RPMI7951 (cell line): ENCODE measurements around the gene INTS14. TPM values are rescaled to one million over a fixed set of nuclear protein-coding genes. Genes with fewer than 3 reads are reported as not detected.

Experiments used
- DNase-seq: peaks from one replicate; pipeline ENCODE4 v3.0.0-alpha.2; 2012; ENCODE audit warnings: low read depth
- total RNA-seq: library from RNA; depleted of rRNA; stranded (reverse); fragments of >200 nt; shearing (Covaris generic); gene quantifications from 2 replicates; pipeline ENCODE4 v1.2.3, GENCODE V29; 2014; rRNA removed

Gene INTS14
- total RNA-seq: 48.5 and 50.0 TPM in 2 replicates

DNA sequence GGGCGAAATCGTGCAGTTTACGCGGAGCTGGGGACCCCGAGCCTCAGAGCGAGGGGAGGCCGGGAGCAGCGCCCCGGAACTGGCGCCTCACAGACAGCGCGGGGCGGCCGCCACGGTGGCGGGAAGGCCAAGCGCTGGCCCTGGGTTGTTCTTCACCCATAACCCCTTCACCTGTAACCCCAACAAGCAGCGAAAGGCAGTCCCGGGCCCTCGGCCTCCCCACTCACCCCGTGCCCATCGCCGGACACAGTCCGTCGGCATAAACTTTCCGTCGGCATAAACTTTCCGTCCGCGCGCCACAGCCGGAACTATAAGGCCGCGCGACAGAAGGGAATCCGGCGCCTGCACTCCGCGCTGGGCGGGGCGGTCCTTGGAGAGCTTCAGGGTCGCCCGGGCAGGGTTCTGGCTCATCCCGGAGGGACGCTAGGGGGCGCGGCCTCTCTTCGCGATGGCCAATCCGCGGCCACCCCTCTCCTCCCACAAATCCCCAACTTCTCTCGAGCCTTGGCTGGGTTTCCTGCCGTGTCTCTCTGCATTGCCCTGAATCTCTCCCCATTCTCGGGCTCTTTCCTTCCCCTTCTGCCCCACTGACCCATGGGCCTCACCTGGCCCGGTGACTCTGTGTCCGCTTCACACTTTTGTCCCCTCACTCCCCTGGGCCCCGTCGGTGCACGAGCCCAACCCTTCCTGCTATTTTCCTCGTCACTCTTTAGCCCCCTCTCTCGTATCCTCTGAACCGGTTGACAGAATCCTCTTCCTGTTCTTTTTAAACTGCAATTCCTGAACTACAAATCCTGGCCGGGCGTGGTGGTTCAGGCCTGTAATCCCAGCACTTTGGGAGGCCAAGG, at the start of gene INTS14:
TSS of gene INTS14 (minus strand) at position 261 of the 848 bp plus-strand sequence. CDS start 3,751 bp downstream, outside the sequence.
- peak; percentile 95 for DNase-seq

DNA sequence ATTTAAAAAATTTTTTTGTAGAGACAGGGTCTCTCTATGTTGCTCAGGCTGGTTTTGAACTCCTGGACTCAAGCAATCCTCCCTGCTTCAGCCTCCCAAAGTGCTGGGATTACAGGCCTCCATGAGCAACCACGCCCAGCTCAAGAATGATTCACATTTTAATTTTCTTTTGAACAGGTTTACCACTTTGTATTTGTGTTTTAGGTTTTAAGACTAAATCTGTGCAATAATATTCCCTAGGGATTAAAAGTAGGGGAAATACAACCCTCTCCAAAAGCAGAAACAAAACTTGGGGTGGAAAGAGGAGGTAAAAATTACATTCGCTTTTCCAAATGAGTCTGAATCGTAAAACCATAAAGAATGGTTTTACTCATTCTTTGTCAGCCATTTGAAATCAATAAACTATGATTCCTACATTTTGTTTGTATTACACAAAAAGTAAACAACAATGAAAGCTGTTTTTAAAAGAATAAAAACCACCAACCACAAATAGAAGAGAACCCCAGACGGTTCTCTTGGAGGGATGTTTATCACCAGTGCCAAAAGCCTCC, 48.6 kb upstream of the INTS14 start:
- no peak for DNase-seq

DNA sequence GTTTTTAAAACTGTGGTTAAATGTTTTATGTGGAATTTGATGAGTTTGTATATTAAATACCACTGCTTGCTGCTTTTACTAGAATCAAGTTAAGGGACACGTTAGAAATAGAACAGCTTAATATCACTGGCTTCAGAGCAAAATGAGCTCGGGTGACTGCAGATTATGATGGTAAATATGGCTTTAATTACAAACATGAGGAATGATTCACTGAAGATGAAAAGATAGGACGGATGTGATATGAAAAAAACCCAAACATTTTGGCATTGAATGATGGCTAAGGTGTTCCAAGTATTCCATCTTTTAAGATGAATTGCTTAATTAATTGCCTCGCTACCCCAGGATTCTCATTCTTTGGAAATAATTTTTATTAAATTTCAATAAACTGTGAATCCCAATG, 44.5 kb upstream of the INTS14 start:
- no peak for DNase-seq

DNA sequence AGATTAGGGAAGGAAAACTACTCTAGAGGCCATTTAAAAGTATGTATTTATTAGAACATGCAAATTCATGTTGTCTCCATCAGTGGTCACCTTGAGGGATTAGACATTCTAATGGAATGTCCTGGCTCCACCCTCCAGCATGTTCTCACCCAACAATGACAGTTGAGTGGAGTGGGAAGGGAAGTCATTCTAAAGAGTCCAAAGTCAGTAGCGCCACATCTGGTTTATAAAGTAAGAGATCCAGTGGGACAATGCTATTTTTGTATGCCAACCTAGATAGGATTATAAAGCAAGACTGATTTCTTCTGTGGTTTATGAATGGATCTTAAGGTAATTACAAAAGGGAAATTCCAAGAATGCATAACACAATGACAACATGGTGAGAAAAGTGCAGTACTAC, 44.1 kb upstream of the INTS14 start:
- DNase-seq: peak; percentile 63

DNA sequence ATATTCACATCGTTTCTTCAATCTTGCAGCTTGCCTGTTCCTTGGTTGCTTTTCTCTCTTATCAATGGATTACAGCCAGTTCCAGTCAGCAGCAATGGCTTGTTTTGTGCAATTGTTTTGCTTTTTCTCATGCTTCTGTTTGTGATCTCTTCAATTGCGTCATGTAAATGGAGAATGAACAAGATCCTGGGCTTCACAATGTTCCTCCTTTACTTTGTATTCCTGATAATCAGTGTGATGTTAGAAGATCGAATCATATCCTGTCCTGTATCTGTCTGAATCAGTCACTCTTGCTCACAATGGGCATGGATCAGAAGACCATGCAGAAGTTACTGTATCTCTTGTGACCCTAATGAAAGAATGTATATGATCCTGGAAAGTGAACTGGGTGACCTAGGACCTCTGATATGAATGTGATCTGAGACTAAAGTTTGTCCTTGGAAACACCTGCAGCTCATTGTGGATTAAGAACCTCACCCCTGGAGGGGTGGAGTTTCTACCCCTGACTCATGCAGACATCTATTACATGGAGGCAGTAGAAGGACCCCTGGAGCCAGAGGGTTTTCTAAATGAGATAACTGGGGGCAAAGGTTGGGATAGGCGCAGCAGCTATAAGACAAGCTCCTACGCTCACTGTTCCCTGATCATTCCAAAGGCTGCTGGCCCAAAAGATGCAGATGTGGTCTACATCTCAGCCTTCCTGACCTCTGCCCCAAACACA, 43.0 kb upstream of the INTS14 start:
- DNase-seq: no peak

DNA sequence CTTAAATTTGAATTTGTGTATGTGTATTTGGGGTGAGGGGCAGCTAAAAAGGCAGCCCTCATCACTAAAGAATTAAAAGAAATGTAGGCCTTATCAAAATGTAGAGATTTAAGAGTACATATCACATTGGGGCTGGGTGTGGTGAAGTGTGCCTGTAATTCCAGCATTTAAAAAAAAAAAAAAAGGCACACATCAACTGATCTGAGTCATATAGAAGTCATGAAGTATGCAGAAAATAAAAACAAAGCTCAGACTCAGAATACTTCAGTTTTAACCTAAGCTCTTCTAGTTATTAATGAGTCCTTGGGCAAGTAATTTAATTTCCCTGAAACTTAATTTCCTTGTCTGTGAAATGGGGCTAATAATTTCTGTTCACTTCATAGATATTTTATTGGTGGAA, 42.4 kb upstream of the INTS14 start:
- DNase-seq: peak; percentile 22

DNA sequence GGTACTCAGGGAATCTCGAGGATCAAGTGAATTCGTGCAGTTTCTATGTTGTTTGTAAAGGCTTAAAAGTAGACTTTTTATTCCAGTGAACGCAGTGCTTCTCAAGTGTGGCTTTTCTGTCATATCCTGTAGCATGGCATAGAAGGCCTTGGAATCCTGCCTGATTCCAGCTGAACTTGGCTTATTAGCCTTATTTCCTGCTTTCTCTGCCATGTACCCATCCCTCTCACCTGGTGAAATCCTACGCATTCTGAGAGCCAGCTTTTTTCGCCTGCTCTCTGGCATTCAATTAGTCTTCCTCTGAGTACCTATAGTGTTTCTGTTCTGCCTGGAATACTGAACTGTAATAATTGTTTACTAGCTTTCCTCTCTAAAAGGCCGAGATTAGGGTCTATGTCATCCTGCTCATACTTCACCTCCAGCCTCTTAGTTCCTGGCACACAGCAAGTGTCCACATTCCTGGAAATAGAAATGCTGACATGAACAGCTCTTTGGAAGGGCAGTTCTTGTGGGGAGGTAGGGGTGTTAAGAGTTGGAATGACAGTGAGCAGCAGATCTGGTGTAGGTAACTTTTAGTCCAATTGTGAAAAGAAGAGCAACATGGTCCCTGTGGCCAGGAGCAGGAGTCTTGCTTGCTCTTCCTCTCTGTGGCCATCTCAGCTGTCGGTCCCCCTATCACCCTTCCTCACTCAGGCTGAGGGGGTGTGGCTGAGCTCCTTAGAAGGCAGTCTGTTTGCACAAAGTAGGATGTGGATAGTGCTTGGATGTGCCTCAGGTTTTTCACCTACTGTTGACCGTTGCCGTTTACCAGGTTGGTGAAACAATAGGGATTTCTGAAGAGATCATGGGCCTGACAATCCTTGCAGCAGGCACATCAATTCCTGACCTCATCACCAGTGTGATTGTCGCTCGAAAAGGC, 41.2 kb upstream of the INTS14 start:
- DNase-seq: no peak

DNA sequence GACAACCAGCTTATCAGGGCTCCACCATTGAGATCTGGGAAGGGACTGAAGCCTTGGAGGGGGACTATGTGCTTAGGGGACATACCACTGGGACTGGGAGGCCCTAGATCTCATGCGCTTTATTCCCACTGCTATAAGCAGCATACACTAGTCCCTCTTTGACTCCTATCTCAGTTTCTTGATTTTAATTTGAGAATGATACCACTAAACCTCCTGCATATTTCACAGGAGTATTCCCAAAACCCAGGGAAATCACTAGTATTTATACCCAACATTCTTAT, 40.1 kb upstream of the INTS14 start:
- no peak for DNase-seq

DNA sequence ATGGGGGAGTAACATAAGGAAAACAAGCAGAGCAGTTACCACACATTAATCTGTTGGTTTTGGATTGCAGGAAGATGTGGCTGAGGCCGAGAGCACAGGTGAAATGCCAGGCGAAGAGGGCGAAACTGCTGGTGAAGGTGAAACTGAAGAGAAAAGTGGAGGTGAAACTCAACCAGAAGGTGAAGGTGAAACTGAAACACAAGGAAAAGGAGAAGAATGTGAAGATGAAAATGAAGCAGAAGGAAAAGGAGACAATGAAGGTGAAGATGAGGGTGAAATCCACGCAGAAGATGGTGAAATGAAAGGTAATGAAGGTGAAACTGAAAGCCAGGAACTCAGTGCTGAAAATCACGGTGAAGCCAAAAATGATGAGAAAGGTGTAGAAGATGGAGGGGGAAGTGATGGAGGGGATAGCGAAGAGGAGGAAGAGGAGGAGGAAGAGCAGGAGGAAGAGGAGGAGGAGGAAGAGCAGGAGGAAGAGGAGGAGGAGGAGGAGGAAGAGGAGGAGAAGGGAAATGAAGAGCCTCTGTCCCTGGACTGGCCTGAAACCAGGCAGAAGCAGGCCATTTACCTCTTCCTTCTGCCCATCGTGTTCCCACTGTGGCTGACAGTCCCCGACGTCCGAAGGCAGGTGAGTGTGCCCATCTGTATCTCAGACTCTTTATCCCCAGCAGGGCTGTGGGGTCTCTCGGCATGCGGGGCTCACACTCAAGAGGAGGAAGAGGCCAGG, 39.5 kb upstream of the INTS14 start:
- no peak for DNase-seq

DNA sequence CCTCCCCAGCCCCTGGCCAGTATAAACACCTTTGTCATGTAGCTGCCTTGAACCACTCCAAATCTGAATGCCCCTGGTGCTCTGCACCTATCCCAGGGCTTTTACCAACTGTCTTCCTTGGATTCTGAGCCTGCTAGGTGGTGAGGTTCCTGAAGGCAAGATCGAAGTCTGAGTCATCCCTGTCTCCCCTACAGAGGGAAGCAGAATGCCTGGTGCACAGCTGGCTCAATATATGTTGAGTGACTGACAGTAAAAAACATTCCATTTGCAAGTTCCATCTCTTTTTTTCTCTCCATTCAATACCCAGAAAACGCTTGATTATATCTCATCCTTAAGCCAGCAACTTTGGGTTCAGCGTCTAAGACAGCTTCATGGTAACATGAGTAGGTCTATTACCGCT, 35.6 kb upstream of the INTS14 start:
- DNase-seq: peak; percentile 35

DNA sequence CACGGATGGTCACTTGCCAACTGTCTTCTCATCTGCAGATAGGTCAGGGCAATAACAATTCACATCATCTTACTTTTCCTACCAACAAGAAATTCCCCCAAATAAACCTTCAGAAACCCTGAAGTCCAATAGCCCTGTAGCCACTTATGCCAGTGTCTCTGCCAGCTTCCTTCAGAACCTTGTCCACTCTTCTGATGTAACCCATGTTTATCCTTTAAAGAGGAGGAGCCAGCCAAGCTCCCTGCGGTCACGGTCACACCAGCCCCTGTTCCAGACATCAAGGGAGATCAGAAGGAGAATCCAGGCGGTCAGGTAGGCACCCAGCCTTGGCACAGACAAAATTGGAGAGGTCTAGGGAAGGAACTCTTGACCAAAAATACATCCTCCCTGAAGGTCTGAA, 34.5 kb upstream of the INTS14 start:
- no peak for DNase-seq

DNA sequence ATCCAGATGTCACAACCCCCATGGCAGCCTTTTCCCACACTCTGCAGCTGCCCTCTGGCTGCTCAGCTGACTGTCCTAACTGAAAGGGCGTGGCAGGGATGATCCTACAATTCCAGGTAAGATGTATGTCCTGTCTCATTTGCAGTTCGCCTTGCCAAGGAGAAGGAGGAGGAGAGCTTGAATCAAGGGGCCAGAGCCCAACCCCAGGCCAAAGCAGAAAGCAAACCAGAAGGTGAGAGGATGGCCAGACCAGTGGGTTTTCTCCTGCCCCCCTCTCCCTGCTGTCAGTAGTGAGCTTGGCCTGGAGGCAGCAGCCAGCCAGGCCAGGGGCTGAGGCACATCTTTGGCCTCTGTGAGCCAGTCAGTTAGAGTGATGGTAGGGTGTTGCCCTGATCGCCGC, 33.4 kb upstream of the INTS14 start:
- DNase-seq: no peak

DNA sequence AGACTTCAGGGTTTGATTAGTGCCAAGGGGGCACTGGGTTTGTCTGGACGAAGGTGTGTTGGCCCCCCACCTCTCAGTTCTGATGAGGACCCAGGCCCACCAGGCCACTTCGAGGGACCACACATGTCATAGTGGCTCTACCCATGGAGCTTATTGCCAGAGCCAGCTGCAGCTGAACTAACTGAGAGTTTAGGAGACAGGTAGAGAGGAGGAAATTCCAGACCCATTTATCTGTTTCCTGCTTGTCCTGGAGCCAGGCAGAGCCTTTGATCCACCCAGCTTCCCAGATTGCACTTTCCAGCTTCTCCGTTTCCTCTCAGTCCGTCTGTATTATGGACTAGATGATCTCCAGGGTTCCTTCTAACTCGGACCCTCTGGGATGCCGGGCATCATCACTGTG, 31.7 kb upstream of the INTS14 start:
- no peak for DNase-seq

DNA sequence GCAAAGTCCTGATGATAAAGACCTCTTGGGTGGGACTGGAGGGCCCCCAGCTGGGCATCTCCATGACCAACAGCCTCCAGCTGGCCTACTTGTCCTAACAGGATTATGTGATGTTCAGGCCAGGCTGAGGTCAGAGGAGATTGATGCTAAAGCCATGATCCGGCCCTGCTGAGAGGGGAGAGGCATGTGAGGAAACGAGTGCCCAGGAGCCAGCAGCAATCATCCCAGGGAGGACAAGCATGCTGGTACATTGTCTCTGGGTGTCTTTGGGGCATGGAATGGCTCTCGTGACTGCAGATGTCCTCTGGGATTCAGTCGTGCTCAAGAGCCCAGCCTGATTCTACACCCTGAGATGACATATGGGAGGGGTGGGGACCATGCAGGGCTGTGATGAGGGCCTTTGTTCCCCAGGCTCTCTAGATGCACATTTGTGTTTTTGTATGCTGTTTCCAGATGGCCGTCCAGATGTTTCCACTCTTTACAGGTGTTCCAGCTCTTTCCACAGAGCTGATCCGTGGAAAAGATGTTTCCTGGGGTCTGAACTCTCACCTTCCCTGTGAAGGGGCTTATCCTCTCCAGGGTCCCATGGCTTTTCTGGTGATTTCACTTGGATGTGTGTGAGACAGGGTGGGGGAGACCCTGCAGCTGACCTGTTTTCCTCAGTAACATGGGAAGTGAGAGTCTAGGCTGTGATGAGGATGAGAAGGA, 31.0 kb upstream of the INTS14 start:
- DNase-seq: peak; percentile 7

DNA sequence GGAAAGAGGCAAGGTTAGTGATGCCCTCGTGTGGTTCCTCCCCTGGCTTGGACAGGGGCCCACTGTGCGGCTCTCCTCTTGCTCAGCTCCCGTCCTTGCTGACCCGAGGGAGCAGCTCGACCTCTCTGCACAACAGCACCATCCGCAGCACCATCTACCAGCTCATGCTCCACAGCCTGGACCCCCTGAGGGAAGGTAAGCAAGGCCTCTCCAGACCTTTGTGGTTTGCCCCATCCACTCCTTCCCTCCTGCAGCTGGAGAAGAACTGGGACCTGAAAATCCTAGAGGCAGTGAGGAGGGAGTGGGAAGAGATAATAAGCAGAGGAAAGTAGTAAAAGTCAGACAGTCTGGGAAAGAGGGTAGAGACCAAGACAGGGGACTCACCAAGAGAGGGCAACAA, 28.6 kb upstream of the INTS14 start:
- no peak for DNase-seq

DNA sequence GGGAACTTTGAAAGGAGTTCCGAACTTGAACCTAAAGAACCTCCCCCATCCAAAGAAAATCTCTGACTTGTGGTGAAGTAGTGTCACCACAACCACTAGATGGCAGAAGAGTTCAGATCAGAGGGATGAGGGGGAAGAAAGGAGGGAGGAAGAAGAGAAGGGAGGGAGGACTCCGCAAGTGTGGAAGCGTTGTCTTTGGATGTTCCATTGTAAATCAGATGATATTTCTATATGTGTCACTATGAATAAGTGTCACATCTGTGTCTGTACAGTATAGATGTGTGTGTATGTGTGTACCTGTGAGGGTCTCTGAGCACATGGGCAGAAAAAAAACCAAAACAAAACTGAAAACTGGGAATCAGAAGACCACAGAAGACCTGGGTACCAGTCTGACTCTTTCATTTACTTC, 27.8 kb upstream of the INTS14 start:
- peak; percentile 77 for DNase-seq

DNA sequence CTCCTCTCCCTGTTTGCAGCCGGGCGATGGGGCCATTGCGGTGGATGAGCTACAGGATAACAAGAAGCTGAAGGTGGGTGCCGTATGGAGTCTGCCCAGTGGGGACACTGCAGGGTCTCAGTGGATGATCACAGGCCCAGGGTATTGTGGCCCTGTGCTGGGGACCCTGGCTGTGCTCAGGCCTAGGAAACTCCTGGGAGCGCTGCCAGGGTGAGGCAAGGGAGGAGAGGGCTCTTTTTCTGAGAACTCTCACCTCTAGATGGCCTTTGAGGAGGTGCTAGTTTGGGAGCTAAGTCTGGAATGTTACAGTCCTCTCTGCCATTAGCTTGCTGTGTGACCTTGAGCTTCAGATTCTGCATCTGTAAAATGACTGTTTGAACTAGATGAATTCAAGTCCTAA, 27.2 kb upstream of the INTS14 start:
- DNase-seq: no peak

DNA sequence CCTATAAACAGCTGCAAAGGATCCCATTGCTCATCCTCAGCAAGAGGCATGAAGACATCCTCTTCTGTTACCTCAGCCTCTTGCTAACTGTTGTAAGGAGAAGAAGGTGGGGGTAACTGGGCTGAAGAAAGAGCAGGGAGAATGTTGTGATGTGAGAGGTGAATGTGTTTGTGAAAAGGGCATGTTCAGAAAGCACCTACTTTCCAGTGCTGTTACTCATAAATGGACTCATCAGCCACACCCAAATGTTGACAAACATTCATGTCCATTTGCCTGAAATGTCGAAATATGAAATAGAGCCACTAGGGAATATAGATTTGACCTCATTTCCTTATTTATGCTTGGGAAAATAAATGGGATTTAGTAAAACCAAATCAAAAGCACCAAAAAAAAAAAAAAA, 23.4 kb upstream of the INTS14 start:
- DNase-seq: no peak

DNA sequence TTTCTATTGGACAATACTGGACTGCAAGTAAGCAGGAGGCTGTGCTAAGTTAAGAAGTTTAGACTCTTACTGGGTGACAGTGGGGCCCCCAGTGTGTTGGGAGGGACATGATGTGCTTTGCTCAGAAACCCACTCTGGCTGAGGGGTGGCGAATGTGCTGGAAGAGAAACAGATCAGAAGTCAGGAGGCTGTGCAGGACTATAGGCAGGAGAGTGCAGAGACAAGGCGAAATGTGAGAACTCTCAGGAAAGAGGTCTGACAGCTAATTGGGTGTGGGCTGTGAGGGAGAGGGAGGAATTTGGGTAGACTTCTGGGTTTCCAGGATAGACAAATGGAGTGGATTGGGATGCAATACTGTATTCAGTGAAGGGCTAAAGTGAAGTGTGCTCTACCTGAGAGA, 22.8 kb upstream of the INTS14 start:
- DNase-seq: no peak

DNA sequence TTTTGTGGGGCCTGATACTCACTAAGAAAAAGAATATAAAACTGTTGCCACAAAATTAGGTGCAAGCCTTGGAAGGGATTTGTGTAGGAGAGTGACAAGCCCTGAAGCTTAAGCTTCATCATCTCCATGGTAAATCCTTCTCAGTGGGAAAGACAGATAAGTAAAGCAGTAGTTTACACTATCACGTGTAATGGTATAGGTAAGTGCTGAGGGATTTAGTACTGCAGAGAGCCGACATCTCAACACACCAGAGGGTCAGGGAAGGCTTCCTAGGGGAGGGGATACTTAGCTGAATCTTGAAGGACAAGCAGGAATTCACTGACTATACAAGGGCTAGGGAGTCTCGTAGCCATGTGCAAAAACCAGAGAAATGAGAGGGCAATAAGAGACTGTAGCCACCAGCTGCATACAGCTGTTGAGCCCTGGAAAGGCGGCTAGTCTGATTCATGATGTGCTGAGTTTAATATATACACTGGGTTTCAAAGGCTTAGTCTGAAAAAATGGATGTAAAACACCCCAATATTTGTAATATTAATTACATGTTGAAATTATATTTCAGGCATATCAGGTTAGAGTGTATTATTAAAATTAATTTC, 21.9 kb upstream of the INTS14 start:
- DNase-seq: no peak
